HG03342 (cell line): Measurements from ENCODE around the gene THRSP.
"Not testable (repeated sequence)": the region's sequence is repeated elsewhere in the genome, so short reads cannot be mapped to it uniquely, and the experiment has no call there.

Experiments
- ATAC-seq: cut with Tn5 transposase; IDR thresholded peaks from one replicate; pipeline ENCODE4 v1.9.1; 2021; ENCODE audit warnings: mild to moderate bottlenecking, moderate library complexity; ENCODE audit not compliant: unreplicated experiment

The THRSP gene

DNA sequence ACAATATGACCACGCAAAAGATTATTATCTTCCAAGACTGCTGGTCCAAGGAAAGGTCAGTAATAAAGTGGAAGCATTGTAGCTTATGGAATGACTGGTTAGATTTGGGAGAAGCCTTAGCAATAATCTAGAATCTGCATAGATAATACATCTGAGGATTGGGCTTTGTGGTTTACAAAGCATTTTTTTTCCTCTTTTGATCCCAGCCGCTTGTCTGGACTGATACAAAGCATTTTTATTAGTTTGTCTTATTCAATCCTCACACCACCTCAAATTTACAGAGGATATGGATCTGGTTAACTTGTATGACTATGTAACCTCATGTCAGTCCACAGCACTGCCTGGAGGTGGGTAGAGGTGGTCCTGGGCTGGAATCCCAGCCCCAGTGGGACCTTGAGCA, 990 bp upstream of the THRSP start:
- no peak for ATAC-seq

DNA sequence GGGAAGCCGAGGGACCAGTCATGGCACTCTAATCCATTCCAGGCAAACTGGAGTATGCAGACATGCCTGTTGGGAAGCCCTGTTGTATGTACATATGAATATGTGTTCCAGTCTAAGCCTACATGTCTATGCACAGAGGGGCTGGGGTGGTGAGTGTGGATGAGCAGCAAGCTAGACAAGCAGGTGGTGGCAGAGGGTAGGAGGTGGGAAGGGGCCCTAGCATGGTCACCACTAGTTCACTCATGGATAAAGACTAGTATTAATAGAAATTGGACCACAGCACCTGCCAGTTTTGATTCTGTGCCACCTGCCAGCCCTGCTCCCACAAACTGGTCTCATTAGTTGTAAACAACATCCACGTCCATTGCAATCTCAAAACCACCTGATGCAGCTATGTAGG, 1.5 kb downstream of the THRSP start:
- no peak for ATAC-seq

DNA sequence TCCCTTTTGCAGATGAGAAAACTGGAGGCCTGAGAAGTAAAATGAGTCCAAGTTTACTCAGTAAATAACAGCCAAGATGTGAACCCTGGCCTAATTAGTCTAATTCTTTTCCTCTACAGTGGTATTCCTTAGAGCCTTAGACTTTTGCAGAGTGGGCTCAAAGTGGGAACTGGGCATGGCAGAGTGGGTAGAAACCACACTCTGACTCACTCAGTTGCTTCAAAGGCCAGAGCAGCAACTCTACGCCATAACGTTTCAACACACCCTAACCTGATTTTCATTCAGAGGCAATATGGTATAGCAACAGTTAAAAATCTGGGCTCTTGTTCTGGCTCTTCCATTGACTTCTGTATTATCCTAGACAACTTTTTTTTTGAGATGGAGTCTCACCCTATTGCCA, 2.8 kb downstream of the THRSP start:
- ATAC-seq, result no peak

DNA sequence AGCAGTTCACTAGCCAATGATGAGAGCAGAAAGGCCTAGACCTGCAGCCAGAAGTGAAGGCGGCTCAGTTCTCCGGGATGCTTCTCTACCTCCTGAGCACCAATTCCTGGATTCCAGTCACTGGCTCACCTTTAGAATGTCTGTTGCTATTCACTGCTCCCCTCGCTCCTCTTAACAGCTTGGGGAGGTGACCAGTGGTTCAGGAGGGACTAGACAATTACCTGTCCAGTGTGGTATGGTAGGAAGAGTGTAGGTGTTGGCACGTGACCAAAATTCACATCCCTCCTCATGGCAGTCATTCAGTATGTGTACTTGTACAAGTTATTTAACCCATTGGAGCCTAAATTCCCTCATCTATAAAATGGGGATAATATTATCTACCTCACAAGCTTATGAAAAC, 4.0 kb downstream of the THRSP start:
- ATAC-seq, result no peak

DNA sequence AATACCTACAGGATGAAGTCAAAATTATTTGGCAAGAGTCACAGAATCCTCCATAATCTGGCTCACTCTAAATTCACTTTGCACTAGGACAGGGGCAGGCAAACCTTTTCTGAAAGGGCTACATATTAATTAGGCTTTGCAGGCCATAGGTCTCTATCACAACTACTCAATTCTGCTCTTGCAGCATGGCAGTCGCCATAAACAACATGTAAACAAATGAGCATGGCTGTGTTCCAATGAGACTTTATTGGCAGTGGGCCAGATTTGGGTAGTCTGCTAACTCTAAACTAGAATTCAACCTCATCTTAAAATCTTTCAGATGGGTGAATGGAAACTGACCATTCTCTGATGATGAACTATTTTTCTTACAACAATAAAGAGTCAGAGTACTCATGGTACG, 5.8 kb downstream of the THRSP start:
- no peak for ATAC-seq

DNA sequence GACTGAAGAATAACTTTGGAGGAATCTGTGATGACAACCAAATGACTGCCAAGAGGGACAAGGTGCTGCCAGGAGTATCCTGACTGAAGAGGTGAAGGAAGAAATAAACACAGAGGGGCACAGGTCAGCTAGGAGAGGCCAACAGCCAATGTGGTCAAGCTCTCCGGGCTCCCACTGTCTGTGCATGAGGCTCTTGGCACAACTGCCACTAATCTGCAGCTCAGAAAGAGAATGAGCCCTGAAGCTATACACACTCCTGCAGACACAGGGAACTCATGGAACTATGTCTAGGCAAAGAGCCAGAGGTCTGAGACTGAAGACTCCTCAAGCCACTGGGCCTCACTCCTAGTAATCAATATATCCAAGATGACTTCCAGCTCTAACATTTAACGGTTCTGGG, 7.0 kb downstream of the THRSP start:
- ATAC-seq, result no peak

DNA sequence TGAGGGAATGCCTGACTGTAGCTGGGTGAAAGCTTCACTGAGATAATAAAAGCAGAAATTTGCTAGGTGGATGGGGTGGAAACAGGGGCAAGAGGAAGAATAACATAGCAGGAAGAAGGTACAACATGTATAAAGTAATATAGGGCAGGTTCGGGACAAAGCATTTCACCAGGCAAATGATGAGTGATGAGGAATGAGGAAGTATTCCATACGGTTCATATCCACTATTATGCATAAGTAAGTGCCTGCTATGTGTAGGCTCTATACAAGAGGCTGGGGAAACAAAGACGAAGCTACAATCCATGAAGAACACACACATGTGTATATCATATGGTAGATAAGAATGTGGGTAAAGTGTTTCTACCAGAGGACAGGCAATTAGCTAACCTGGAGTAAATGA, 8.1 kb downstream of the THRSP start:
- no peak for ATAC-seq

DNA sequence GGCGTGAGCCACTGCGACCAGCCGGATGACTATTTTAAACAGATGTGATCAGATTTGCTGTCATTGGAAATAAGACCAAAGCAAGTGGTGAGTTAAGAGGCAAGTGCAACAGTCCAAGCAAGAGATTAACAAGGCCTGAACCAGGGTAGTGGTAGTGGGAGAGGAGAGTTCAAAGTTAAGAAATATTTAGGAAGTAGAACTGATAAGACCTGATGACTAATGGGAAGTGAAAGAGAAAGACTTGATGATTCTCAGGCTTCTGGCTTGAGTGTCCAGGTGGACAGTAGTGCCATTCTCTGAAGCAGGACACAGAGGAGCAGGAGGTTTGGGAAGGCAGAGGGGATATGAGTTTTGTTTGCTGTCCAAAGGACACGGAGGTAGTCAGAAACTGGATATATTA, 8.8 kb downstream of the THRSP start:
- no peak for ATAC-seq

DNA sequence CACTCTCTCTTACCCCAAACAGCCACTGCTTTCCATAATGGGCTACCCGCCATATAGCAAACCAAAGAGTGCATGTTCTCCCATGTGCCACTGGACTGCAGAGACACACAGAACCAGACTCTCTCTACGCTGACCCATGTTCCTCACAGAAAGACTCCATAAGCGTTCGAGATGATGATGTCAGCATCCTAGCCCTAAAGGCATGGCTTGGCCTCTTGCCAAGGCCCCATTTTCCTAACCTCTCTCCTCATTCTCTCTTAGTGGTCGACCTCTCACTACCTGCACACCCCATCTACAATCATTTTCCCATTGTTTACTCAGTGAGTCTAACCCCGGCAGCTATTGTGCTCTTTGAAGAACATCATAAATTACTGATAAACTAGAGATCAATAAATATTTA, 11.1 kb downstream of the THRSP start:
- ATAC-seq, result no peak

DNA sequence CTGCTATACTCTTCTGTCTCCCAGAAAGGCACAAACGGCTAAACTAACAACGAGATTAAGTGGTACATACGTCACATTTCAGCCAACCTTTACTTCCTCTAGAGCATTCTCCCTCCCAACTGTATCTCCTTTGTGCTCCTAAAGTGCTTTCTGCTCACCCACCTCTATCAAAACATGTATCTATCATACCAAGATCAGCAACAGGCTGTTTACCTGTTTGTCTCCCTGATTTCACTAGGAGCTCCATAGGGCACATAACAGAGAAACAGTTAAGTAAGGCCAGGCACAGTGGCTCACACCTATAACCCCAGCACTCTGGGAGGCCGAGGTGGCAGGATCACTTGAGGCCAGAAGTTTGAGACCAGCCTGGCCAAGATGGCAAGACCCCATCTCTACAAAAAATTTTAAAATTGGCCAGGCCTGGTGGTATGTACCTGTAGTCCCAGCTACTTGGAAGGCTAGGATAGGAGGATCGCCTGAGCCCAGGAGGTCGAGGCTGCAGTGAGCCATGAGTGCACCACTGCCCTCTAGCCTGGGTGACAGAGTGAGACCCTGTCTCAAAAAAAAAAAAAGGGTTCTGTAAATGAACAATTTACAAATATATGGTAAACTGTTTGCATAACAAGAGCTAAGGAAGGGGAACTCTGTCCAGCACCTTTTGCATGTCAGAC, 13.2 kb downstream of the THRSP start:
- no peak for ATAC-seq

DNA sequence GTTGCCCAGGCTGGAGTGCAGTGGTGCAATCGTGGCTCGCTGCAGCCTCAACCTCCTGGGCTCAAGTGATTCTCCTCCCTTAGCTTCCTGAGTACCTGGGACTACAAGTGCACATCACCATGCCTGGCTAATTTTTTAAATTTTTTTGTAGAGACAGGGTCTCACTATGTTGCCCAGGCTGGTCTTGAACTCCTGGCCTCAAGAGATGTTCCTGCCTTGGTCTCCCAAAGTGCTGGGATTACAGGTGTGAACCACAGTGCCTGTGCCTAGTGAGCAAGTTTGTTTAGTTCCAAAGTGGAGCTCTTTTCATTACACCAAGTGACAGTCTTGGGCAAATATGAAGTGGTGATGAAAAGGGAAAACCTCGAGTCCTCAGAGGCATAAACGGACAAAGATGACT, 13.9 kb downstream of the THRSP start:
- not testable (repeated sequence) for ATAC-seq

DNA sequence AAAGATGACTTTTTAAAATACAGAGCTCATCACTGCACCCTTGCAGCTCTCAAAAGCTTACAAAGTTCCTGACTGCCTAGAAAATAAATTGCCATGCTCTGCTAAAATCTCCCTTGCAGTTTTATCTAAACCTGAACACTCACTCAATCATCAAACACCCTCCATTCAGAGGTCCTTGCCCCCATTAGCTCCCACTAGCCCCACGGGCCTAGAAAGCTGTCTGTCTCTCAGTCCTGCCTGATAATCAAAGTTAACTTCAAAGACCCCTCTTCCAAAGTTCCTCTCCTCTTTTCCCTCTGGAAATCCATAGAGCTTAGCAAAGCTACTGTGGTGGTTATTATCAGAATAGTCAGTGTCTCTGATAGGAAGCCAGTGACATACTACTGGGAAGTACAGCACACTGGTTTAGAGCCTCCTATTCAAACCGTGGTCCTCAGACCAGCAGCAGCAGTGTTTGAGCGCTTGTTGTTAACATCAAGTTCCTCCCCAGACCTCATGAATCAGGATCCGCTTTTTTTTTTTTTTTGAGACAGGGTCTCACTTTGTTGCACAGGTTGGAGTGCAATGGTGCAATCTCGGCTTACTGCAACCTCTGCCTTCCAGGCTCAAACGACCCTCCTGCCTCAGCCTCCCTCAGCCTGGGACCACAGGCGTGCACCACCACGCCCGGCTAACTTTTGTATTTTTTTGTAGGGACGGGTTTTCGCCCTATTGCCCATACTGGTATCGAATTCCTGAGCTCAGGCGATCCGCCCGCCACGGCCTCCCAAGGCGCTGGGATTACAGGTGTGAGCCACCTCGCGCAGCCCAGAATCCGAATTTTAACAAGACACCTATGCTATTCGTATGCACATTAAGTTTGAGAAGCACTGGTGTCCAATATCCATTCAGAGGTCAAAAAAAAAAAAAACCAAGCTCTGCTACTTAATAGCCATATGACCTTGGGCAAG, 14.8 kb downstream of the THRSP start:
- ATAC-seq, result peak; percentile 4

DNA sequence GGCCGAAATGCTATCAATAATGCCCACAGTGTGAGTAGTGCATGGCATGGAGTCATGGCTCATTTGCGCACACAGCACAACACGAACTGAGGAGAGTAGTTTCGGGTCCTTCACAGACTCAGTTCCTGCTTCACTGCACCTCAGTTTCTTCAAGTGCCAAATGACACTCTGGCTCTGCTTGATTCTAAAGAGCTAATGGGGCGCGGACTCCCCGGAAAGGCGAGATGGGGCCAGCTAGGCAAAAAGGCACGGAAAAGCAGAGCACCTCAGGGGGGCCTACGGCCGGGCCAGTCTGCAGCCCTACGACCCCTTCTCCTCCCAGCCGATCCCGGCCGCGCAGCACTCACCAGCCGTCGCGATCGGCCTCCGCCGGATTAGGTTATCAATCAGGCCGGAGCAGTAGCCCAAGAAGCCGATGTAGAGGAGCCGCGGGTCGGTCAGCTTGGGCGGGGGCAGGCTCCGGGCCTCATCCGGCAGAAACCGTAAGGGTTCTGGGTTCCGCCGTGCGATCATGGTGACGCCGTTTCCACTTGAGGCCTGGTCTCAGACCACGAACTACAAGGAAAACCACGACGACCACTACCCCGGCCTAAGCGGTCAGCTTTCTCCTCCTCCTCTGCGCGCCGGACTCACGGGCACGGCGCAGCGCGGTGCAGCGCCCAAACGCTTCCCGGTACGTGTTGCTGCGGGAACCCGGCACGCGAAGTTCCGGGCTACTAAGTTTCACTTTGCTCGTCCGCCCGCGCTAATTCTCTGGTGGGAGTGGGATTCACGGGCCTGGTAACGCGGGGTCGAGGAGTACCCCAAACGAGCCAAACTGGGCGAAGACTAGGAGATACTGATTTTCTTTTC, 15.8 kb downstream of the THRSP start, which contains the start of gene NDUFC2:
Gene NDUFC2, minus strand, starts transcription at position 631 of the 852 bp plus-strand sequence. Its CDS starts 118 bp downstream, at position 513.
- ATAC-seq, result peak; percentile 83

DNA sequence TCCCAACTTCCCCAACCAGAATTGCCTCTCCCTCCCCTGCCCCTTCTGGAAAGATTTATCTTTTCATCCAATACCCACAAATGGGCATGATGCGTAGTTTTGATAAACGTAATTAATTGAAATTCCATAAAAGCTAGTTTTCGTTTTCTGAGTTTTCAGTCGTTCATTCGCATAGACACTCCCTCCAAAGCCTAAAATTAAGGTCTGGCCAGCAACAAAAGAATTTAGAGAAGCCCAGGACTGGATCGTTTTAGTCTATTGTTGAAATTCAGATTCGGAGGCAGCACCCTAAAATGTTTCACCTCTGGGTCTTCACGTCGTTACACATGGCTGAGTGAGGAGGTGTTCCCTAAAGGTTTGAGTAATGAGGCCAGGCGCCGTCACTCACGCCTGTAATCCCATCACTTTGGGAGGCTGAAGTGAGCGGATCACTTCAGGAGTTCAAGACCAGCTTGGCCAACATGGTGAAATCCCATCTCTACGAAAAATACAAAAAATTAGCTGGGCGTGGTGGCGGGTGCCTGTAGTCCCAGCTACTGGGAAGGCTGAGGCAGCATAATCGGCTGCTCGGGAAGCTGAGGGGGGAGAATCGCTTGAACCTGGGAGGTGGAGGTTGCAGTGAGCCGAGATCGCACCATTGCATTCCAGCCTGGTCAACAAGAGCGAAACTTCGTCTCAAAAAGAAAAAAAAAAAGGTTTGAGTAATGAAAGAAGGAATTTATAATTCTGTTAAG, 16.6 kb downstream of the THRSP start:
- ATAC-seq, result no peak

DNA sequence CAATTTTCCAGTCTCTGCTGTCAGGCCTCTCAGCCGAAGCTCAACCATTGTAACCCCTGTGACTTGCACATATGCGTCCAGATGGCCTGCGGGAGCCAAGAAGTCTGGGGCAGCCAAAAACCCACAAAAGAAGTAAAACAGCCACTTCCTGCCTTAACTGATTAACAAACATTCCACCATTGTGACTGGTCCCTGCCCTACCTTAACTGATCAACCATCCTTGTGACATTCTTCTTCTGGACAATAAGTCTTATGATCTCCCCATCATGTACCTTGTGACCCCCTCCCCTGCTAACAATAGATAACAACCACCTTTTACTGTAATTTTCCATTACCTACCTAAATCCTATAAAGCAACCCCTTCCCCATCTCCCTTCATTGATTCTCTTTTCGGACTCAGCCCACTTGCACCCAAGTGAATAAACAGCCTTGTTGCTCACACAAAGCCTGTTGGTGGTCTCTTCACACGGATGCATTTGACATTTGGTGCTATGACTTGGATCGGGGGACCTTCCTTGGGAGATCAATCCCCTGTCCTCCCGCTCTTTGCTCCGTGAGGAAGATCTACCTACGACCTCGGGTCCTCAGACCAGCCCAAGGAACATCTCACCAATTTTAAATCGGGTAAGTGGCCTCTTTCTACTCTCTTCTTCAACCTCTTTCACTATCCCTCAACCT, 17.3 kb downstream of the THRSP start:
- ATAC-seq, result no peak

DNA sequence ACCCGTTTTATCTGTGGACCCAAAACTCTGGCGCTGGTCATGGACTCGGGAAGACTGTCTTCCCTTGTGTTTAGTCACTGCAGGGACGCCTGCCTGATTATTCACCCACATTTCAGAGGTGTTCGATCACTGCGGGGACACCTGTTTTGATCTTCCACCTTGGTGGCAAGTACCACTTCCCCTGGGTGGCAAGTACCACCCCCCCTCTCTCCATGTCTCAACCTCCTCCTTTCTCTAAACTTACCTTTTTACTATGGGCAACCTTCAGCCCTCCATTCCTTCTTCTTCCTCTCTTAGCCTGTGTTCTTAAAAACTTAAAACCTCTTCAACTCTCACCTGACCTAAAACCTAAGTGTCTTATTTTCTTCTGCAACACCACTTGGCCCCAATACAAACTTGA, 17.9 kb downstream of the THRSP start:
- ATAC-seq, result no peak

DNA sequence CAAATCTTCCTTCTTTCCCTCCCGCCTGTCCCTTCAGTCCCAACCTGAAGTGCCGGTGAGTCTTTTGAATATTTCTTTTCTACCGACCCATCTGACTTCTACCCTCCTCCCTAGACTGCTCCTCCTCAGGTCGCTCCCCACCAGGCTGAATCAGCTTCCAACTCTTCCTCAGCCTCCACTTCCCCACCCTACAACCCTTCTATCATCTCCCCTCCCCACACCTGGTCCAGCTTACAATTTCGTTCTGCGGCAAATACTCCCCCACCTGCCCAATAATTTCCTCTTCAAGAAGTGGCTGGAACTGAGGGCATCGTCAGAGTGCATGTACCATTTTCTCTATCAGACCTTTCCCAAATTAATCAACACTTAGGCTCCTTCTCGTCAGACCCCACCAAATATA, 18.5 kb downstream of the THRSP start:
- no peak for ATAC-seq

DNA sequence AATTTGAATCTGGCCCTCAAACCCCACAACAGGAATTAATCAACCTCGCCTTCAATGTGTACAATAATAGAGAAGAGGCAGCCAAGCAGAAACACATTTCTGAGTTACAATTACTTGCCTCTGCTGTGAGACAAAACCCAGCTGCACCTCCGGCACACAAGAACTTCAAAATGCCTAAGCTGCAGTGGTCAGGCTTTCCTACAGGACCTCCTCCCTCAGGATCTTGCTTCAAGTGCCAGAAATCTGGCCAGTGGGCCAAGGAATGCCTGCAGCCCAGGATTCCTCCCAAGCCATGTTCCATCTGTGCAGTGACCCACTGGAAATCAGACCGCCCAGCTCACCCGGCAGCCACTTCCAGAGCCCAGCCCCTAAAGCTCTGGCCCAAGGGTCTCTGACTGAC, 19.4 kb downstream of the THRSP start:
- no peak for ATAC-seq

DNA sequence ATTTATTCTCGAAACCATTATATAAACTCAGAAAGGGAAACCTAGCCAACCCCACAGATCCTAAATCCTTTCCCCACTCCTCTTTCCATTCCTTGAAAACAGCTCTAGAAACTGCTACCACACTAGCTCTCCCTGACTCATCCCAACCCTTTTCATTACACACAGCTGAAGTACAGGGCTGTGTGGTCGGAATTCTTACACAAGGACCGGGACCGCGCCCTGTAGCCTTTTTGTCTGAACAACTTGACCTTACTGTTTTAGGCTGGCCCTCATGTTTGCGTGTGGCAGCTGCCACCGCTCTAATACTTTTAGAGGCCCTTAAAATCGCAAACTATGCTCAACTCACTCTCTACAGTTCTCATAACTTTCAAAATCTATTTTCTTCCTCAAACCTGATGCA, 20.8 kb downstream of the THRSP start:
- not testable (repeated sequence) for ATAC-seq

DNA sequence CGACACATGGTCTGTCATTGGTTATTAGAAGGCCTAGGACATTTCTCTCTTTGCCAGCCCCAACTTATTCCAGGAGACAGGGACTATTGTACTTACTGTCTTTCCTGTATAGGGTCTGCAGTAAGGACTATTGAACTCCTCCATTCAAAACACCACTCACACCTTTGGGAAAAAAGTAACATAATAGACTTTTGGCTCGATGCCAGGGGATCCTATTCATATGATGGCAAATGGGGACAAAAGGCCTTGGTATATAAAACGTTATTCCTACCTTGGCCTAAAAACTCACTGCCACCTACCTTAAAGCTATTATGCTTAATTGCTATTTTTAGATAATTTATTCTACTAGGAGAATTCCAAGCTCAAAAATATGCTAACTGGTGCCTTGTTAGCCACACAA, 22.3 kb downstream of the THRSP start:
- no peak for ATAC-seq
